Panc1 (cell line): ENCODE data around the gene SPTBN1.

Experiments
- CTCF ChIP-seq: fragments of 450-650 bp; IDR thresholded peaks from 2 replicates; pipeline ENCODE4 v1.5.1; 2017; ENCODE audit warnings: mild to moderate bottlenecking
- POLR2AphosphoS5 ChIP-seq: IDR thresholded peaks from 2 replicates; pipeline ENCODE4 v1.6.1; 2012; ENCODE audit warnings: mild to moderate bottlenecking, low read depth, low read length, moderate library complexity
- SIN3A ChIP-seq: IDR thresholded peaks from 2 replicates; pipeline ENCODE4 v1.6.1; 2012; ENCODE audit warnings: low read depth, mild to moderate bottlenecking, low read length, moderate library complexity, borderline replicate concordance; ENCODE audit not compliant: insufficient read depth
- TCF7L2 ChIP-seq: IDR thresholded peaks from 2 replicates; pipeline ENCODE4 v1.6.1; 2011; ENCODE audit warnings: mild to moderate bottlenecking, low read depth, low read length, inconsistent platforms

- TF ChIP-seq CTCF (no peak), SIN3A (no peak), TCF7L2 (no peak), POLR2AphosphoS5 (no peak)
These were observed 219.6 kb downstream of the SPTBN1 start for GRCh38 chr2:54675738-54676137.
